ENCODE measurements around the gene PLAAT5.

DNA sequence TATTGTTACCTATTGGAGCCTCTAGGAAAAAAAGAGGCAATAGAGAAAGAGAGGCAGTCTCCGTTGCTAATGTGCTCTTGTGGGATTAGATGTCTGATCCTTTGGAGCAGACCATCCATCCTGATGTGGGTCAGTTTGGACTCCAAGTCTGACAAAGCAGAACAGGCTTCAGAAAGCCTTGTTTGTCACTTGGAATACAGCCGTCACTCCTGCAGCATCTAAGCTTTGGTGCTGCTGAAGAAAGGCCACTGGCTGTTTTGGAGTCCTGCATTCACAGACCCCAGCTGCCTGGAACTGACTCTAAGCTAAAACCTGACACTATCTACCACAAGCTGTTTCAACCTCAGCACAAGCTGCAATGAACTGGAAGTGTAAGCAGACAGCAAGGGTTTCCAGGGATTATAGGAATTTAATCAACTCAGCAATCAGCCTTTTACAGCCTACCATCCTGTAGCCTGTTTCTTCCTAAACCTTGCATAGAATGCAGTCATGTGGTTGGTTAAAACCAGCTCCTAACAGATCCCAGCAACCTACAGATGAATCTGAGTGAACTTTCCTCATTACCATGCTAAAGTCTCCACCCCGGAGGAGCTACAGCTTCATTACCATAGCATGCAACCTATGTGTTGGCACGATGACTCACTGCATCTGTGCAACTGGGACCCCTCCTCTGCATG, 42.0 kb upstream of the PLAAT5 start:
- TF ChIP-seq, protein P1, sequence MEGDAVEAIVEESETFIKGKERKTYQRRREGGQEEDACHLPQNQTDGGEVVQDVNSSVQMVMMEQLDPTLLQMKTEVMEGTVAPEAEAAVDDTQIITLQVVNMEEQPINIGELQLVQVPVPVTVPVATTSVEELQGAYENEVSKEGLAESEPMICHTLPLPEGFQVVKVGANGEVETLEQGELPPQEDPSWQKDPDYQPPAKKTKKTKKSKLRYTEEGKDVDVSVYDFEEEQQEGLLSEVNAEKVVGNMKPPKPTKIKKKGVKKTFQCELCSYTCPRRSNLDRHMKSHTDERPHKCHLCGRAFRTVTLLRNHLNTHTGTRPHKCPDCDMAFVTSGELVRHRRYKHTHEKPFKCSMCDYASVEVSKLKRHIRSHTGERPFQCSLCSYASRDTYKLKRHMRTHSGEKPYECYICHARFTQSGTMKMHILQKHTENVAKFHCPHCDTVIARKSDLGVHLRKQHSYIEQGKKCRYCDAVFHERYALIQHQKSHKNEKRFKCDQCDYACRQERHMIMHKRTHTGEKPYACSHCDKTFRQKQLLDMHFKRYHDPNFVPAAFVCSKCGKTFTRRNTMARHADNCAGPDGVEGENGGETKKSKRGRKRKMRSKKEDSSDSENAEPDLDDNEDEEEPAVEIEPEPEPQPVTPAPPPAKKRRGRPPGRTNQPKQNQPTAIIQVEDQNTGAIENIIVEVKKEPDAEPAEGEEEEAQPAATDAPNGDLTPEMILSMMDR (IDR thresholded peaks at IDR 0.05; ENCODE audit: low read depth, low read length, poor library complexity, severe bottlenecking) = no peak
- no peak for TF ChIP-seq EZH2phosphoT487 (IDR thresholded peaks at IDR 0.05; ENCODE audit: borderline replicate concordance, low read length)

Data from DOHH2 (cell line).